KBM-7 (cell line): ENCODE data around the gene PEX11B.
"Not testable (repeated sequence)": the region's sequence is repeated elsewhere in the genome, so short reads cannot be mapped to it uniquely, and the experiment has no call there.

Experiments used
- DNase-seq: peaks from one replicate; pipeline ENCODE4 v3.0.0-alpha.2; 2015
- in situ Hi-C: fragments of 300-500 bp; cut with MboI; formaldehyde crosslinking; loops from 2 replicates; pipeline ENCODE4 v1.14.3; 2020; ENCODE audit warnings: low sequenced_read_pairs, low pct_unique_long_range_greater_than_20kb, mixed read lengths

The PEX11B gene

DNA sequence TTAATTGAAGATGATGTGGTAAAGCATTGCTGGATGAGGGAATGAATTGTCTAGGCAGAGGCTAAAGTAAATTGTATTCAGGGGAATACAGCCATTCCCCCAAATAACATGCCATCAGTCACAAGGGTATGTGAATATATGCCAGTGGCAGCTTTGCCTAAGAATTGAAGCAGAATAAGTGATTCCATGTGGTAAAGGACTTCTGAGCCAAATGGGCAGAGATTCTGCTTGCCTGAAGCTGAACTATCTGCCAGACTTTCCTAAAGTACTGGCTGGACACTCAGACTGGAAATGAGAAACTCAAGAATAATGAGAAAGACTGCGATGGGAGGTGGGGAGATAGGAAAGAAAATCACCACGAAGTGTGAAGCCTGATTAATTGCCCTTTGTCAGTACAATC, 36.9 kb upstream of the PEX11B start:
- DNase-seq, result no peak
- in situ Hi-C loops, result no loop called here

GRCh38 chr1:145953861-145954260, 35.3 kb upstream of the PEX11B start:
- no peak for DNase-seq
- in situ Hi-C loops, result no loop called here

DNA sequence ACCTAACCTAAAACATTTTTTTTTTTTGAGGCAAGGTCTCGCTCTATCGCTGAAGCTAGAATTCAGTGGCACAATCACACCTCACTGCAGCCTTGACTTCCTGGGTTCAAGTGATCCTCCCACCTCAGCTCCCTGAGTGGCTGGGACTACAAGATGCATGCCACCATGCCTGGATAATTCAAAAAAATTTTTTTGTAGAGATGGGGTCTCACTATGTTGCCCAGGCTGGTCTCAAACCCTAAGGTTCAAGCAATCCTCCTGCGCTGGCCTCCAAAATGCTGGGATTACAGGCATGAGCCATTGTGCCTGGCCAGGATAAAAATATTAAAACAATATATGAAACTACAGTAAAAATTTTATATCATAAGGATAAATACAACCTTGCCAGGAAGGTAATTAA, 34.4 kb upstream of the PEX11B start:
- in situ Hi-C loops, result no loop called here
- no peak for DNase-seq

DNA sequence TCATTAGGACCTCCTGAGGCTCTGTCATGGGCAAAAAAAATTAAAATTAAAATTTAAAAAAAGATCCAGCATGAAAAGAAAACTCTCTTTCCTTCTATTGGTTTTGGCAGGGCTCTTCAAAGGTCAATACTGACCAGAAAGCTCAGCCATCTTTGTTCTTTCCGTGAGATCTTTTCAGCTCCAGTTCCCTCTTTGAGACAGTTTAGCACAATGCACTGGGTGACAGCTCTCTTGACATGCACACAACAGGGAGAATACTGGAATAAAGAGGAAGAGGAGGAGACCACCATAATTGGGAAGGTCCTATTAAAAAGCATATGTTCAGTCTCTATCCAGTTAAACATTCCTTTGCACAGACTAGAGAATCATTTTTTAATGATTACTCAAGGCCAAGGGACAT, 33.0 kb upstream of the PEX11B start:
- in situ Hi-C loops, result no loop called here
- DNase-seq, result no peak

- in situ Hi-C loops, result no loop called here
- no peak for DNase-seq
Observed at GRCh38 chr1:145949219-145949618, 30.7 kb upstream of the PEX11B start.

DNA sequence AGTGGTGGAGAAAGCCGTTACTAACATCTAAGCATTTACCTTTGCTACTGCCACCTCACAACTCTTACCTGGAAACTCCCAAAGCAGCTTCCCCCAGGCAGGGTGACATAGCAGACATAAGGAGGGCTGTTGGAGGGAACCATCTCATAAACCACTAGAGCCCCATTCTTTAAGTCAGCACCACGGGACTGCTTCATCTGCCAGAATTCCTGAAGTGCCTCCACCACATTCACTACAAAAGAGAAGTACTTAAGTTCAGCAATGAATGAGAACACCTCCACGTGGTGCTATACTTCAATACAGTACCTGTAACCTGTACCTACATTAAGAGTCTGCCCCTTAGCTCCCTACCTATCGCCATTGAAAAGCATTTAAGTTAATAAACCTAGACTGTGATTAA, 29.0 kb upstream of the PEX11B start:
- in situ Hi-C loops, result no loop called here
- no peak for DNase-seq

DNA sequence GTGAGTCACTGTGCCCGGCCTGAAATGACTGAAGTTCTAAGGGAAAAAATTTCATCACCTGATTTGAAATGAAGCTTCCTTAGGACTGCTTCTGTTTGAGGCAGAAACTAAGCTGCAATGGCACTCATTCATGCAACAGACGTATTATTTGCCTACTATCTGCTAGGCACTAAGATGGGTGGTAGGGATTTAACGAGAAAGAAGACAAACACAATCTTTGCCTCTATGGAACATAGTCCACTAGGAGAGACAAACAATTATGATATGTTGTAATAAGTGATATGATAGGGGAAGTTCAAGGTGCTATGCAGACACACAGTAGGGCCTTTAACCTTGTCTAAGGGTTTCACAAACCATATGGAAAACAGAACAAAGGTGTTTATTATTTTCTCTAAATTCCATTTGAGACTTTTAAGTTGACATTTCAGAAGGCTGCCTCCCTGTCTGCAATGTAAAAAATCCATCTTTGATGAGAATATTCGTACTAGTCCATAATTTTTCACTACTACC, 28.0 kb upstream of the PEX11B start:
- in situ Hi-C loops, result no loop called here
- DNase-seq, result no peak

DNA sequence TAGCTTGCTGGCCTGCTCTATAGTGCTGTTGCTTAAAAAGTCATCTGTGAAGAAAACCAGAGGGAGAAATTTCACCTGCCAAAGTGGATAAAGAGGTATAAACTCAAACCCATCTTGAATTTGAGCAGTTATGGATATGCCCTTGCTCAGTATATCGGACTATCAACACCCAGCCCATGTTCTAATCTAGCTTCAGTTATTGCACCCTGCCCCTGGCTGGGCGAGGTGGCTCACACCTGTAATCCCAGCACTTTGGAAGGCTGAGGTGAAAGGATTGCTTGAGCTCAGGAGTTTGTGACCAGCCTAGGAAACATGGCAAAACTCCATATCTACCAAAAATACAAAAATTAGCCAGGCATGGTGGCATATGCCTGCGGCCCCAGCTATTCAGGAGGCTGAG, 26.0 kb upstream of the PEX11B start:
- no peak for DNase-seq
- in situ Hi-C loops, result no loop called here

GRCh38 chr1:145942871-145943270, 24.4 kb upstream of the PEX11B start:
- in situ Hi-C loops, result no loop called here
- DNase-seq, result no peak

DNA sequence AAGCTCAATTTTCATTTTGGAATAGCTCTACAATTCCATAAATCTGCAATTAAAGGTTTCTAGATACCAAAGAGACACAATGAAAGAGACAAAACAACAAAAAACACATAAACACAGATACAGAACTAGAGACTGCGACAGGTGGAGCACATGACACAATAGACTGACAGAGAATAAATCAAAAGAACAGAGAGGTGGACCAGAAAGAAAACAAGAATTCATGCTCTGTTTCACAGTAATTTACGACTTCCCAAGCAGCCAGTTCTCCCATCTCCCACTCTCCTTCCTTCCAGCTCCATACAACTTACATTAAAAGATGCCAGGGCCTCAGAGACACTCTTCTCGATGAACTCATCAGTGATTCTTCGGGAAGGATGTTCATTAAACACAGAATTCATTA, 23.9 kb upstream of the PEX11B start:
- in situ Hi-C loops, result no loop called here
- DNase-seq, result no peak

DNA sequence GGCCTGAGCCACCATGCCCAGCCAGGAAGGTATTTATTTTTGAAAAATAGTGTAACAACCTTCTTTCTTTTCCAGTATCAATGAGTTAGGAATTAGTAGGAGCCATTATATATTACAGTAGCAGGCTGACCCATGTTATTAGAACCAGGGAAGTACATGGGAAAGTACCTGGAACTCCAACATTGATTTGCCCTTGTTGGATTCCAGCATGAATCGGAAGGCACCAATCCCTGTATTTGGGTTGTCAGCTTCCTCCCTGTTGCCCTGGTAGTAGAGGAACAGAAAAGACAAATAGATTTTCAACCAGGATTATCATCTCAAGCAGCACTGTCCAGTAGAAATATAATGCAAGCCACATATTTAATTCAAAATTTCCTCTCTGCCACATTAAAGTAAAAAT, 18.9 kb upstream of the PEX11B start:
- in situ Hi-C loops, result no loop called here
- DNase-seq, result no peak

- in situ Hi-C loops, result no loop called here
- DNase-seq, result no peak
Observed at GRCh38 chr1:145936247-145936646, 17.7 kb upstream of the PEX11B start.

- in situ Hi-C loops, result no loop called here
- no peak for DNase-seq
Observed at GRCh38 chr1:145935708-145936107, 17.2 kb upstream of the PEX11B start.

- DNase-seq, result peak; percentile 83
- in situ Hi-C loops, result not testable (repeated sequence)
Observed at GRCh38 chr1:145932522-145933009, 14.0 kb upstream of the PEX11B start.

DNA sequence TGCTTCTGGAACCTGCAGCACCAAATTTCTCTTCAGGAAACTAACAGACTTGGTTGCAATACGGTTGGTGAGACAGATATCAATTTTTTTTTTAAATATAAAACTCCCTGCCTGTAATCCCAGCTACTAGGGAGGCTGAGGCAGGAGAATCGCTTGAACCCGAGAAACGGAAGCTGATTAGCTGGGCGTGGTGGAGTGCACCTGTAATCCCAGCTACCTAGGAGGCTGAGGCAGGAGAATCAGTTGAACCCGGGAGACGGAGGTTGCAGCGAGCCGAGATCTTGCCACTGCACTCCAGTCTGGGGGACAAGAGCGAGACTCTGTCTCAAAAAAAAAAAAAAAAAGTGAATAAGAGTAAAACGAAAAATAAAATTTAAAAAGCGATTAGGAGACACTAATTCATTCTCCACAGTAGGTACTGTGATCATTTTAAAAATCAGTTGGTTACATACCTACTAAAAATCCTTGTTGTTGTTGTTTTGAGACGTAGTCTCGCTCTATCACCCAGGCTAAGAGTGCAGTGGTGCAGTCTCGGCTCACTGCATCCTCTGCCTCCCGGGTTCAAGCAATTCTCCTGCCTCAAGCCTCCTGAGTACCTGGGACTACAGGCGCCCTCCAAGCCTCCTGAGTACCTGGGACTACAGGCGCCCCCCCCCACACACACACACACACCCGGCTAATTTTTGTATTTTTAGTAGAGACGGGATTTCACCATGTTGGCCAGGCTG, 9.6 kb upstream of the PEX11B start:
- in situ Hi-C loops, result no loop called here
- DNase-seq, result no peak

GRCh38 chr1:145927063-145927886, 8.8 kb upstream of the PEX11B start, which contains the start of gene RBM8A:
TSS of gene RBM8A (minus strand) at chr1:145927484. CDS start at chr1:145927426, 58 bp downstream.
- in situ Hi-C loops, result no loop called here
- DNase-seq, result peak; percentile 99

- DNase-seq, result no peak
- in situ Hi-C loops, result no loop called here
Observed at GRCh38 chr1:145926686-145927062, 8.2 kb upstream of the PEX11B start.

GRCh38 chr1:145922266-145922665, 3.7 kb upstream of the PEX11B start:
- no peak for DNase-seq
- in situ Hi-C loops, result no loop called here

- in situ Hi-C loops, result not testable (repeated sequence)
Observed at GRCh38 chr1:145920297-145920696, 1.8 kb upstream of the PEX11B start.

More at GRCh38 chr1:145920297-145920696, 1.8 kb upstream of the PEX11B start:
- DNase-seq, result not testable (repeated sequence)
